Neural crest cell (in vitro differentiated cells): ENCODE results near the gene BLOC1S3. TPM values are rescaled to one million over a fixed set of nuclear protein-coding genes. Genes with fewer than 3 reads are reported as not detected.
A peak's percentile ranks its signal among the peaks of the same experiment; 100 is the strongest.

ENCODE experiments used
- DNase-seq: peaks from one replicate; pipeline ENCODE4 v3.0.0; 2021; ENCODE audit warnings: low read depth, mixed read lengths, low spot score
- H3K27ac Mint-ChIP-seq: one replicate; pipeline ENCODE4 v1.8.0; 2021; ENCODE audit warnings: mild to moderate bottlenecking, mixed read lengths; ENCODE audit not compliant: unreplicated experiment
- H3K27me3 Mint-ChIP-seq: 2 replicates; pipeline ENCODE4 v1.8.0; 2021; ENCODE audit warnings: low read depth, mild to moderate bottlenecking, mixed read lengths
- H3K36me3 Mint-ChIP-seq: 2 replicates; pipeline ENCODE4 v1.8.0; 2021; ENCODE audit warnings: low read depth, mild to moderate bottlenecking, mixed read lengths
- H3K4me1 Mint-ChIP-seq: 2 replicates; pipeline ENCODE4 v1.8.0; 2021; ENCODE audit warnings: mixed read lengths
- H3K4me3 Mint-ChIP-seq: one replicate; pipeline ENCODE4 v1.8.0; 2021; ENCODE audit warnings: mild to moderate bottlenecking, mixed read lengths
- H3K9me3 Mint-ChIP-seq: 2 replicates; pipeline ENCODE4 v1.8.0; 2021; ENCODE audit warnings: mixed read lengths
- total RNA-seq: library from RNA; stranded (reverse); gene quantifications from 2 replicates; pipeline ENCODE4 v1.2.1, GENCODE V29; 2021
- TF ChIP-seq, protein P1 (sequence below): fragments of 200-600 bp; sonication (generic); conservative IDR thresholded peaks from 2 replicates; pipeline ENCODE4 v1.5.0; 2021; ENCODE audit warnings: antibody characterized with exemption, mild to moderate bottlenecking

The BLOC1S3 gene
- total RNA-seq, 1 donor from 2014 or later = 9.7 TPM

DNA sequence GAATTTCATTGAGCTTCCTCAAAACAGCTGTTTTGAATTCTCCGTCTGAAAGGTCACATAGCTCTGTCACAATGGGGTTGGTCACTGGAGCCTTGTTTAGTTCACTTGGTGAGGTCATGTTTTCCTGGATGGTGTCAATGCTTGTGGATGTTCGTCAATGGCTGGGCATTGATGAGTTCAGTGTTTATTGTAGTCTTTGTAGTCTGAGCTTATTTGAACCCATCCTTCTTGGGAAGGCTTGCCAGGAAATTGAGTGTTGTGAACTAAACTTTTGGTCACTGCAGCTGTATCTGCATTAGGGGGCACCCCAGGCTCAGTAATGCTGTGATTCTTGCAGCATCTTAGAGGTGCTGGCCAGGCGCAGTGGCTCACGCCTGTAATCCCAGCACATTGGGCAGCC, 22.0 kb downstream of the BLOC1S3 start:
- Mint-ChIP-seq H3K27ac (no peak overlapping the region), H3K27me3 (peaks cover 35% of the 10 kb centered on the region), H3K36me3 (no peaks in the 10 kb centered on the region), H3K4me1 (peaks cover 6% of the 10 kb centered on the region), H3K4me3 (no peak overlapping the region), H3K9me3 (no peaks in the 10 kb centered on the region)
- DNase-seq = peak; percentile 43
- TF ChIP-seq, protein P1, sequence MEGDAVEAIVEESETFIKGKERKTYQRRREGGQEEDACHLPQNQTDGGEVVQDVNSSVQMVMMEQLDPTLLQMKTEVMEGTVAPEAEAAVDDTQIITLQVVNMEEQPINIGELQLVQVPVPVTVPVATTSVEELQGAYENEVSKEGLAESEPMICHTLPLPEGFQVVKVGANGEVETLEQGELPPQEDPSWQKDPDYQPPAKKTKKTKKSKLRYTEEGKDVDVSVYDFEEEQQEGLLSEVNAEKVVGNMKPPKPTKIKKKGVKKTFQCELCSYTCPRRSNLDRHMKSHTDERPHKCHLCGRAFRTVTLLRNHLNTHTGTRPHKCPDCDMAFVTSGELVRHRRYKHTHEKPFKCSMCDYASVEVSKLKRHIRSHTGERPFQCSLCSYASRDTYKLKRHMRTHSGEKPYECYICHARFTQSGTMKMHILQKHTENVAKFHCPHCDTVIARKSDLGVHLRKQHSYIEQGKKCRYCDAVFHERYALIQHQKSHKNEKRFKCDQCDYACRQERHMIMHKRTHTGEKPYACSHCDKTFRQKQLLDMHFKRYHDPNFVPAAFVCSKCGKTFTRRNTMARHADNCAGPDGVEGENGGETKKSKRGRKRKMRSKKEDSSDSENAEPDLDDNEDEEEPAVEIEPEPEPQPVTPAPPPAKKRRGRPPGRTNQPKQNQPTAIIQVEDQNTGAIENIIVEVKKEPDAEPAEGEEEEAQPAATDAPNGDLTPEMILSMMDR = peak; percentile 56

DNA sequence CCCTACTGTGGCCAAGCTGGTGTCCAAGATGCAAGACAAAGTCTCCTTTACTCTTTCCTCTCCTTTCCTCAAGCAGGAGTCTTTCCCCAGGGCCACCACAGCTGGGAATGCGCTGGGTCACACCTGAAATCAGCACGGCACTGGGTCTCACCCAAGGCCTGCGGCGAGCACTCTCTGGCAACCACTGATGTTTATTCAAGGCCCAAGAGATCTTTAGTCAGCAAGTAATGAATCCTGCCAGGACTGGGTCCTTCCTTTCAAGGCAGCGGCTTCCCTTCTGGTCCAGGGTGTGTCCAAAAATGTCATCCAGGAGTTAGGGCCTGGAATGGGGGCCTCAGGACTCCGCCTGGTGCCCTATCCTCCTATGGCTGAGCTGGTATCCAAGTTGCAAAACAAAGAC, 24.1 kb downstream of the BLOC1S3 start:
- no peaks in the 10 kb centered on the region for H3K9me3 Mint-ChIP-seq
- no peak for DNase-seq
- H3K27me3 Mint-ChIP-seq = peaks cover 28% of the 10 kb centered on the region
- no peak overlapping the region for H3K4me3 Mint-ChIP-seq
- TF ChIP-seq, protein P1 = no peak
- H3K36me3 Mint-ChIP-seq = no peaks in the 10 kb centered on the region
- no peak overlapping the region for H3K27ac Mint-ChIP-seq
- H3K4me1 Mint-ChIP-seq = peaks cover 6% of the 10 kb centered on the region

DNA sequence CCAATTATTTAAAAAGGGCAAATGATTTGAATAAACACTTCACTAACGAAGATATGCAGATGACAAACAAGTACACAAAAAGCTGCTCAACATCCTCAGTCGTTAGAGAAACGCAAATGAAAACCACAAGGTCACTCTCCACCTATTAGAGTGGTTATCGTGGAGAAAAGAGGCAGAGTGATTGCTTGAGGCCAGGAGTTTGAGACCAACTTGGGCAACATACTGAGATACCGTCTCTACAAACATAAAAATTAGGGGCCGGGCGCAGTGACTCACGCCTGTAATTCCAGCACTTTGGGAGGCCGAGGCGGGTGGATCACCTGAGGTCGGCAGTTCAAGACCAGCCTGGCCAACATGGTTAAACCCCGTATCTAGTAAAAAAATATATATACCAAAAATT, 27.2 kb downstream of the BLOC1S3 start:
- Mint-ChIP-seq H3K9me3 (no peaks in the 10 kb centered on the region), H3K4me1 (no peaks in the 10 kb centered on the region), H3K4me3 (no peak overlapping the region), H3K36me3 (no peaks in the 10 kb centered on the region), H3K27me3 (peaks cover 6% of the 10 kb centered on the region), H3K27ac (no peak overlapping the region)
- DNase-seq = no peak
- TF ChIP-seq, protein P1 = no peak

DNA sequence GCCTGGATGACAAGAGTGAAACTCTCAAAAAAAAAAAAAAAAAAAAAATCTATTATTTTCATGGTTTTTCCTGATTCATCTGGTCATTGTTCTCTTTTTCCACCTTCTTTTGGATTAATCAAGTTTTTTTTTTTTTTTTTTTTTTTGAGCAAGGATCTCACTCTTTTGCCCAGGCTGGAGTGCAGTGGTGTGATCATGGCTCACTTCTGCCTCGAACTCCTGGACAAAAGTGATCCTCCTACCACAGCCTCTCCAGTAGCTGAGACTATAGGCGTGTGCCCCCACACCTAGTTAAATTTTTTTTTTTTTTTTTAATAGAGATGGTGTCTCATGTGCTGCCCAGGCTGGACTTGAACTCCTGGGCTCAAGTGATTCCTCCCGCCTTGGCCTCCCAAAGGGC, 27.7 kb downstream of the BLOC1S3 start:
- H3K4me1 Mint-ChIP-seq = peaks cover under 1% of the 10 kb centered on the region
- peaks cover 7% of the 10 kb centered on the region for H3K27me3 Mint-ChIP-seq
- TF ChIP-seq, protein P1 = no peak
- no peaks in the 10 kb centered on the region for H3K36me3 Mint-ChIP-seq
- DNase-seq = no peak
- no peak overlapping the region for H3K4me3 Mint-ChIP-seq
- no peak overlapping the region for H3K27ac Mint-ChIP-seq
- no peaks in the 10 kb centered on the region for H3K9me3 Mint-ChIP-seq

DNA sequence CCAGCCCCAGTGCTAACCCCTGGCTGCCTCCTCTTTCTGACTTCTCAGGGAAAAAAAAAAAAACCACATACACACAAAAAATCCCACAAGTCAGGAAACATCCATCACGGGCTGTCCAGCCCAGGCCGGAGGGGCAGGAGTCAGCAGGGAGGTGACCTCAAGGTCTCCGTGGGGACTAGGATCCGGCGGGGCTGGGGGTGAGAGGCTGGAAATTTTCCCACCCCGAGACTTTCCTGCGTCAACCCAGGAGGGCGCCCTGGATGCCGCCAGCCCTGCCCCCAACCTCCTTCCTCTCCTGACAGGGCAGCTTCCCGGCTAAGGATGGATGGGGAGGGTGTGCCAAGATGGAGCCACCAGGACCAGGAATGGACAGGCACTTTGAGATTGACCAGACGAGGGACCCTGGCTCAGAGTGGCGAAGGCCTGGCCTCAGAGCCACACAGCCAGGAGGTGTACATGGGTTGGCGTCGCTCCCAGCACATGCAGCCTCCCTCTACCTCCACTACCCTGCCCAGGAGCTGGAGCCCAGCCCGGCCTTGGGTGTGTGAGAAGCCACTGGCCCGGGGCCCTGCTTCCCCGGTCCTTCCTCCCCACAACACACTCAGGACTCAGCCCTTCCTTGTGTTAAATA, 33.3 kb downstream of the BLOC1S3 start:
- TF ChIP-seq, protein P1 = no peak
- H3K9me3 Mint-ChIP-seq = no peaks in the 10 kb centered on the region
- peaks cover 39% of the 10 kb centered on the region for H3K27me3 Mint-ChIP-seq
- no peaks in the 10 kb centered on the region for H3K36me3 Mint-ChIP-seq
- H3K27ac Mint-ChIP-seq = no peak overlapping the region
- no peak overlapping the region for H3K4me3 Mint-ChIP-seq
- peaks cover 11% of the 10 kb centered on the region for H3K4me1 Mint-ChIP-seq
- DNase-seq = no peak
